NB4 (cell line): Measurements from ENCODE around the gene TRIM32.

Experiments used
- CTCF ChIP-seq: IDR thresholded peaks from one replicate; pipeline ENCODE4 v1.5.1; 2012; ENCODE audit warnings: low read depth, low read length
- MYC ChIP-seq: IDR thresholded peaks from 2 replicates; pipeline ENCODE4 v1.6.1; 2011; ENCODE audit warnings: low read depth, low read length
- POLR2A ChIP-seq: IDR thresholded peaks from 2 replicates; pipeline ENCODE4 v1.6.1; 2011; ENCODE audit warnings: mild to moderate bottlenecking; ENCODE audit not compliant: insufficient read length; ENCODE audit errors: extremely low read depth

GRCh38 chr9:116693233-116693731, 6.2 kb downstream of the TRIM32 start:
- TF ChIP-seq POLR2A (no peak), CTCF (no peak), MYC (no peak)
